Epithelial cell of proximal tubule (primary cell): ENCODE results near the gene ECHS1. TPM values are rescaled to one million over a fixed set of nuclear protein-coding genes. Genes with fewer than 3 reads are reported as not detected.

ENCODE experiments used
- DNase-seq: peaks from one replicate; pipeline ENCODE4 v3.0.0-alpha.2; 2011; ENCODE audit warnings: low read depth
- H3K4me3 ChIP-seq: 2 replicates; pipeline ENCODE4 v1.5.1; 2011; ENCODE audit warnings: low read depth, mild to moderate bottlenecking, low read length
- CTCF ChIP-seq: conservative IDR thresholded peaks from 2 replicates; pipeline ENCODE4 v1.5.1; 2012; ENCODE audit warnings: low read depth, mild to moderate bottlenecking, low read length
- total RNA-seq: library from RNA; depleted of rRNA; stranded (reverse); fragments of >200 nt; gene quantifications from 2 replicates; pipeline ENCODE4 v1.2.3, GENCODE V29; 2015

The ECHS1 gene
- total RNA-seq, 1 donor from 2014 or later, result 130 TPM

GRCh38 chr10:133396035-133396624, 23.0 kb upstream of the ECHS1 start:
- TF ChIP-seq CTCF, result no peak
- H3K4me3 ChIP-seq, result no peak overlapping the region
- DNase-seq, result no peak

GRCh38 chr10:133394801-133395221, 21.7 kb upstream of the ECHS1 start:
- no peak for DNase-seq
- TF ChIP-seq CTCF, result no peak
- peak overlapping the region; percentile 99 for H3K4me3 ChIP-seq

GRCh38 chr10:133394064-133394663, 21.0 kb upstream of the ECHS1 start, which contains the start of gene MTG1:
MTG1 (plus strand) TSS chr10:133394157; CDS start chr10:133394221, 64 bp downstream.
- TF ChIP-seq CTCF, result no peak
- no peak for DNase-seq
- peak within 1 kb of the TSS; percentile 99 for H3K4me3 ChIP-seq

- no peak for TF ChIP-seq CTCF
- no peak for DNase-seq
- H3K4me3 ChIP-seq, result peak overlapping the region; percentile 99
Observed at GRCh38 chr10:133393401-133394063, 20.4 kb upstream of the ECHS1 start.

GRCh38 chr10:133391761-133392518, 18.8 kb upstream of the ECHS1 start:
- TF ChIP-seq CTCF, result no peak
- no peak for DNase-seq
- no peak overlapping the region for H3K4me3 ChIP-seq

GRCh38 chr10:133391249-133391635, 18.1 kb upstream of the ECHS1 start:
- H3K4me3 ChIP-seq, result no peak overlapping the region
- TF ChIP-seq CTCF, result no peak
- DNase-seq, result no peak
